DMS53 (cell line): ENCODE results near the gene ANXA3.

Experiments used
- DNase-seq: peaks from one replicate; lab custom pipeline; 2025; lab: John Stamatoyannopoulos, UW

Gene ANXA3

GRCh38 chr4:78644744-78645330 is 93.3 kb downstream of the ANXA3 start:
- DNase-seq = peak; percentile 61

- DNase-seq = peak; percentile 18
Measured at GRCh38 chr4:78645853-78646757, 94.5 kb downstream of the ANXA3 start.

- DNase-seq = no peak
Measured at GRCh38 chr4:78647272-78647671, 95.7 kb downstream of the ANXA3 start.

- DNase-seq = no peak
Measured at GRCh38 chr4:78648640-78649363, 97.2 kb downstream of the ANXA3 start.

GRCh38 chr4:78650106-78651024 is 98.8 kb downstream of the ANXA3 start:
- DNase-seq = peak; percentile 45

GRCh38 chr4:78651250-78651860 is 99.8 kb downstream of the ANXA3 start:
- DNase-seq = no peak

GRCh38 chr4:78652282-78652876 is 100.8 kb downstream of the ANXA3 start:
- DNase-seq = no peak

GRCh38 chr4:78653655-78654054 is 102.1 kb downstream of the ANXA3 start:
- DNase-seq = peak; percentile 11

GRCh38 chr4:78654807-78655206 is 103.2 kb downstream of the ANXA3 start:
- DNase-seq = no peak

GRCh38 chr4:78656968-78657445 is 105.4 kb downstream of the ANXA3 start:
- DNase-seq = no peak

GRCh38 chr4:78659264-78659663 is 107.7 kb downstream of the ANXA3 start:
- no peak for DNase-seq

GRCh38 chr4:78659665-78660064 is 108.1 kb downstream of the ANXA3 start:
- no peak for DNase-seq
